ENCODE data around the gene SLC2A6.

The SLC2A6 gene

DNA sequence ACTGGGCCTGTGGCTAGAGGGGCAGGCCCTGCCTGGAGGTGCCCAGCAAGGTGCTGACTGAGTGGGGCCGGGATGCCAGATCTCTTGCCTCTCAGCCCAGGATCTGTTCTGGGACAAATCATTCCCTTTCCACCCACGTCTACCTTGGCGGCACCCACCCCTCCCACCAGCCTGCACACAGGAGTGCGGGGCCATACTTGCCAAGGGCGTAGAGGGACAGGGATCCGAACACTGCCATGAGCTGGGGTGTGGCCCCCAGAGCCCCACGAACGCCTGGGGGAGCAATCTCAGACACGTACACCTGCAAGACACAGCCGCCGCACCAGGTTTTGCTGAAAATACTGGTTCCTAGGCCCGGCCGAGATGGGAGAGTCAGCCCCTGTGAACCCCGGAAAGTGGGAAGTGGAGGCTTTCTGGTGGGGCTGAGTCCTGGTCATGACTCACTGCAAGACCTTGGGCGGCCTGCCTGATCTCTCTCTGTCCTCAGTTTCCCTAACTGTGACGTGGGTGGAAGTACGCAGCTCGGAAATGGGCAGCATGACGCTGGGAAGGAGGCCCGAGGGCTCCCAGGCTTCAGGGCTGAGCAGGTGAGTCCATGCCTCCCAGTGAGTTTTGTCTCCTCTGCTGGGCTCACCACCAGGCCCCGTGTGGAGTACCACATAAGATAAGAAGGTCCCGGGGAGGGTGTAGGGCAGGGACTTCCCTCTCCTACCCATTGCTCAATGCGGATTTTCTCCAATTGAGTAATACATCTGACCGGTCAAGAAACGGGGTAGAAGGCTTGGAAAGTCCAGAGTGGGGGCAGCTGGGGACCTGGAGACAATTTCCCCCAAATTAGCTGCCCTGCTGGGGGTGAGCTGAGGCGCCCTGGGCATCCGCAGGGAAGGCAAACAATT is 2.6 kb downstream of the SLC2A6 start:
- DNase-seq = no peak

DNA sequence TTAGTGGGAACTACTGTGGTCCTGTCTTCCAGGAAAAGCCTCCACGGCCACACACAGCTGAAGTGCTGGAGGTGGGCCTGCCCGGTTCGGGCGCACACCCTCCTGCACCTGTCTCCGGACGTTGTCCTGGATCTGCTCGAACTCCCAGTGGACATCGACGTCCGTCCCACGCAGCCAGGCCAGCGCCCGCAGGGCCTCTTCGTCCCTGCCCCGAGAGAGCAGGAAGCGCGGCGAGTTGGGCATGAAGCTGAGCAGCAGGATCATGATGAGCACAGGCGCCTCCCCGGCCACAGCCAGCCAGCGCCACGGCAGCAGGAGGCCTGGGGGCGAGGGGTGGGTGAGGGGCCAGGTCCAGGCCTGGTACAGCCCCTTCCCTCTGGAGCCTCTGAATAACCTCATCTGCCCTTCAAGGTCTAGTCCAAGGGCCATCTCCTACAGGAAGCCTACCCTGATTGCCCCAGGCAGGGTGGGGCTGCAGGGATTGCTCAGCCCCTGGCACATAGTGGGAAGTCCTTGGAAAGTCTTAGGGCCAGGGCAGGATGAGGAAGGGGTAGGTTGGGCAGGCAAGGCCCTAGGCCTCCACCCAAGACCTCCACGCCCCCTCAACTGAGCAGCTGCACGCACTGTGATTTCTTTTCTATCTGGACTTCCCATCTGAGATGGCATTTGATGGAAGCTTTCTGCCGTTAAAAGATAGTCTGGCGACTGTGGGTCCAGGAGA is 3.4 kb downstream of the SLC2A6 start:
- no peak for DNase-seq

DNA sequence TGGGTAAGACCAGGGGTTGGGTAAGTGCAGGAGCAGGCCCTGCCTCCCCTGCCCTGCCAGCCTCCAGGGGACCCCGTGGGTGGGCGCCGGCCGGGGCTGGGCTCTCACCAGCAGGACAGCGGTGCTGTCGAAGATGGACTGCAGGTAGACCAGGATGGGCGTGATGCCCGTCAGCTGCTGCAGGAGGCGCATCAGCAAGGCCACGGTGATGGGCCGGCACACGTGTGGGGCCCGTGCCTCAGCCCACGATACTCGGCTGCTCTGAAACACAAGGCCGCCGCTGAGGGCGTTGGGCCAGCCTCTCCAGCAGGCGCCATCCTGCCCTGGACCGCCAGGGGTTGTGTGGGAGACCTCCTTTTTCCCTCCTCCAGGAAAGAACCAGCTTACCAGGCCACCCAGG is 4.0 kb downstream of the SLC2A6 start:
- no peak for DNase-seq

DNA sequence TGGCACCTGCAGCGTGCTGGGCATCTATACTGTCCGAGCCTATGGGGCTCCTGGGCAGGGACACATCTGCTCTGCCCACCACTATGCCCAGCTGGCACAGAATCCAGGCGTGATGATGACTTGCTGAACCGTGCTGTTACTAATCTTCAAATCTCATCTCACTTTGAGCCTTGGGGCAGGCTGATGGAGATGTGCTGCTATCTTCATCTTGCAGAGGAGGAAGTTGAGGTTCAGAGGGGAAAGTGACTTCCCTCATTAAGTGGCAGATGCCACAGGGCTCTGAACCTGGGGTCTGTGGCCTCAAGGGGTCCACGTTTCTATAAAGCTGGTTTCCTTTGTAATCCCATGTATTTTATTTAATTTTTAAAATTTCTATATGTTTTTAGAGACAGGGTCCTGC is 4.7 kb downstream of the SLC2A6 start:
- no peak for DNase-seq

DNA sequence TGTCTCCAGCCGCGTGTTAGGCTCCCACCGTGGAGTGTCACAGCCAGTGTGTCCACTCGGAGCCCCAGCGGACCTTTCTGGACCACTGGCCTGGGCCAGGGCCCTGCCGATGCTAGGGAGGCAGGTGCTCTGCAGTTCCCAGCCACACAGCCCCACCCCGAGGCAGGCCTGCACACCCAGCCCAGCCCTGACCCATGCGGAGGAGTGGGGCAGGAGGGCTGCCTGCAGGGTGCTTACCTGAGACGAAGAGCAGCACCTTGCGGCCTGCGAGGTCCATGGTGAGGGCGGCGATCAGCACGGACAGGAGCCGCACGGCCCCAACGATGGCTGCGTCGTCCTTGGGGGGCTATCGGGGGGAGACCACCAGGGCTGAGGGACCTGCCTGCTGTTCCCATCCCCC is 5.2 kb downstream of the SLC2A6 start:
- DNase-seq = no peak

DNA sequence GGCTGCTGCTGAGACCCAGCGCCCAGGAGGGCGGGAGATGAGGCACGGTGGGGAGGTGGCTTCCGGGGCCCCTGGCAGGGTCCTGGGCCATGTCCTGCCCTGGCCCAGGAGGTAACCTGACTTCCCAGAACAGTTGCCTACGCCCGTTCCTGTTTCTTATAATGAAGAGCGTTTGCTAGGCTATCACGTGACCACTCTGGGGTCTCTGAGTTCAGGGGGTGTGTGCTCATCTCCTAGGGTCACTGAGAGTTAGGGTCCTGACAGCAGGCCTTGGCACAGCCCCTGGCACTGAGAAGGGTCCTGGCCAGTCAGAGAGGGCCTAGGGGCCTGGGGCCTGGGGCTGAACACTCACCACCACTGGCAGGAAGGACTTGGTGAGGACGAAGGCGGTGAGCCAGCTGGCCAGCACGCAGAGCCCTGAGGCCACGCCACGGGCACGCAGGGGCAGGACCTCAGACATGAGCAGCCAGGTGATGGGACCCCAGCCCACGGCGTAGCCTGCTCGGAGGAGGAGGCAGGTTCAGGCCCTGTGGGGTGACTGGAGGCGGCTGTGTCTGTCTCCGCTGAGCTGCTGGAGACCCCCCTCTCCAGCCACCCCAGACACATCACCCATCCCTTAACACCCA is 6.0 kb downstream of the SLC2A6 start:
- no peak for DNase-seq

DNA sequence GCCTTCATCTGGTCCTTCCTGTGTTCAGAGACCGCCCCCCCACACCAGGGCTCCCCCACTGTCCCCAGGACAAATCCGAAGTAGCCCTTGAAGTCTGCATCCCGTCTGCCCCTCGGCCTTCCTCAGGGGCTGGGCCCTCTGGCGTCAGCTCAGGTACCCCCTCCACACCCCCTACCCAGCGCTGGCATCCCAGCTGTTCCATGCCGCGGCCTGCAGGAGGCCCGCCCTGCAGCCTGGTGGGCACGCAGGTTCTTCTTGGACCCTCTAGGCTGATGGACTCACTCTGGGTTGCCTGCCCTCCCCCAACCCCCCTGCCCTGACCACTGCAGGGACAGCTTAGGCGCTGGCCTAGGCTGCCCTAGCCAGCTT is 6.6 kb downstream of the SLC2A6 start:
- DNase-seq = no peak

DNA sequence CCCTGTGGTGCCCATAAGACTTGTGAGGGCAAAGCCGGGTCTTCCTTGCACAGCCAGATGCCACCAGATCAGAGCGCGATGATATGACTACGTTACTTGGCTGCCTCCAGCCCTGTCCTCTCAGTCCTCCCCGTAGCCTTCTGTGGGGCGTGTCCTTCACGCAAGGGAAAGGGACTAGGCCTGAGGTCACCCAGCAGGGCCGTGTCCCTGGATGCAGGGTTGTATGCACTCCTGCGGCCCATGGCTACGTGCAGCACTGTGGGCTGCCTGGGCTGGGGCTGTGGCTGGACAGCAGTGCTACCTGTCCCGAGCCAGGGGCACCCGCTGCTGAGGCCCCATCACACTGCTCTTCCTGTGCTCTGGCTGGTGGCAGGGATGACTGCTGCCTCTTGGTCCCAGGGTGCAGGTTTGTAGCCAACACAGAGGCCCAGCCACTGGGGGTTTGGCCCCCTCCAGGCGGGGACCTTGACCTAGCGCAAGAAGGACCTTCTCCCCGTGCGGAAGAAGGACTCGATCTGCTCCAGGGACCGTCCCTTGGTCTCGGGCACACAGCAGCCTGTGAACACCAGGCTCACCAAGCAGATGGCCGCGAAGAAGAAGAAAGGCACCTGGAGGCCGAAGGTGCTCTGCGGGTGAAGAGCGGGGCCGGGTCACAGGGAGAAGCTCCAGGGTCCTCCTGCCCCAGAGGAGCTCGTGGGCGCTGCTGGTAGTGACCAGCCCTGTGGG is 7.2 kb downstream of the SLC2A6 start:
- DNase-seq = no peak

DNA sequence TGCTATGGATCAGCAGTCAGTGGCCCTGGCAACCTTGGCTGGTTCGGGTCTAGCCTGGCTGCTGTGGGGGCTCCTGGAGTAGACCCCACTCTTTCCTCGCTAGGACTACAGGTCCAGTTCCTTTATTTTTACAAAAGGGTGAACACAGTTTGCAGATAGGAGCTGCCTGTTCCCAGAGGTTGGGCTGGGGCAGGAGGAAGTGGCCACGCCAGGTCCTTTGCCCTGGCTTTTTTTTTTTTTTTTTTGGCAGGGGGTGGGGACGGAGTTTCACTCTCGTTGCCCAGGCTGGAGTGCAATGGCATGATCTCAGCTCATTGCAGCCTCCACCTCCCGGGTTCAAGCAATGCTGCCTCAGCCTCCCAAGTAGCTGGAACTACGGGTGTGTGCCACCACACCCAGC is 7.9 kb downstream of the SLC2A6 start:
- no peak for DNase-seq

DNA sequence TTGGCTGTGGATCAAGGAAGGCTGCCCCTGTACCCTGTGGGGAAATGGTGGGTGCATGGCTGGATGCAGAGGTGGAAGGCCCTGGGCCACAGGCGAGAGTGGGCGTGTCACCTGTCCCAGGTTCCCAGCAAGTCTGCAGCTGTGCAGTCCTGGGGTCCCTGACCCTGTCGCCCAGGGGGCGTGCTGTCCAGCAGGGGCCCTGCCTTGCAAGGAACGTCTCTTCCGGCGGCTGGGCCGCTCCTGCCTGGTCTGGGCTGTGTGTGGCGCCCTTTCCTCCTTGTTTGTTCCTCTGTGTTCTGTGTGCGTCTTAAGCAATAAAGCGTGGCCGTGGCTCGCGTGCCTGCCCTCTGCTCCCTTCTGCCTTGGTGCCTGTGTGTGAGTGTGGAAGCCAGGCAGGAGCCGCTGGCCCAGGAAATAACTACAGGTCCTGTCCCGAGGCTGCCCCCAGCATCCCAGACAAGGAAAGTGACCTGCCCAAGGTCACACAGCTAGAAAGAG is 8.4 kb downstream of the SLC2A6 start:
- DNase-seq = no peak

DNA sequence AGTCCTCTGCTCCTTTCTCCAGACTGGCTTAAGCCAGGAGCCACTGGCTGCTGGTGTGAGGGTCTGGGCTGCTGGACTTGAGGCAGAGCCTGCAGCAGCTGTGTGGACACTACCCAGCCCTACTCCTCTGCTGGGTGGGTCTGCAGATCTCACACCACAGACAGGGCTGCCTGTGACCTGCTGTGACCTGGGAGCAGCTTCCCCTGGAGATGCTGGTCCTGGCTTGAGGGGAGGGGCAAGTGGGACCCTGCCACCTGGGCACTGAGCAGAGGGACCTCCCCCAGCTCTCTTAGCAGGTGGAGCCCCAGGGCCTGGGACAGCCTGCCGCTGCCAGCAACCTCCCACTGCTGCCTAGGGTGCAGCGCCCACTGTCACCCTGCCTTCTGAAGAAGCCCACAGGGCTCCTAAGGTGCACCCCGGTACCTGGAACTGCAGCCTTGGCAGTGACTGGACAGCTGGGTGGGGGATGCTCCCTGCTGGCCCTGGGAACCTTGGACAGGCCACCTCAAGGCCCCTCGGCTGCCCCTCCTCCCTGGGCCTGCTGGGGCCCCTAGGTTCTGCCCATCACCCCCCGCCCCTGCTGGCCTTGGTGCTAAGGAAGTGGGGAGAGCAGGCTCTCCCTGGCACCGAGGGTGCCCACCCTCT is 10.0 kb downstream of the SLC2A6 start:
- DNase-seq = no peak

DNA sequence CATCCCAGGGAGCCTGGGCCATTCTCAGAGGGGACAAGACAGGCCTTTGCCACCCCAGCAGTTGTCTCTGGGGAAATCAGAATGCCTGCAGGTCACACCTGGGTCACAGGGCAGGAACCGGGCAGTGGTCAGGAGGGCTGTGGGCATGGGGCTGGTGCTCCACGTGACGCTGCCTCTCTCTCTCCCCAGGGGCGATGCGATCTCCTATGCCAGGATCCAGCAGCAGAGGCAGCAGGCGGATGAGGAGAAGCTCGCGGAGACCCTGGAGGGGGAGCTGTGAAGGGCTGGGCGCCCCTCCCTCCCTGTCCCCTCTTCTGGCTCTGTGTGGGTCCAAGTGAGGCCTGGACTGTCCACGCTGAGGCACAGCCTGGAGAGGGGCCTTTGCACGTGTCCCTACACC is 10.5 kb downstream of the SLC2A6 start:
- no peak for DNase-seq

DNA sequence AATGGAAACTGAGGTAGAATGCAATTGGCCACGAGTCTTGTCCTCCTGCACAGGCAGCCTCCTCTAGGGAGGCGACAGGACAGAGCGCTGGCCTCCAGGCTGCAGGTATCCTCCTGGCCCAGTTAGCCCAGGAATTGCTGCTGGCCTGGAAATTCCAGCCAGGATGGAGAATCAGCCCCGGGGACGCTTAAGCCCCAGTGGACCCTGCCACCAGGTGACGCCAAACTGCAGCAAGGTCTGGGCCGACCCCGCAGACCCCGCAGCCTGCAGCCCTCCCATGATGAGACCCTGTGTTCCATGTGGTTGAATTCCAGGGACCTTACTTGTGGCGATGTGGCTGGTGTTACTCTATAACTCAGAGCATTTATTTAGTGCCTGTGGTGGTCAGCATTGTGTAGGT is 11.8 kb downstream of the SLC2A6 start:
- no peak for DNase-seq

DNA sequence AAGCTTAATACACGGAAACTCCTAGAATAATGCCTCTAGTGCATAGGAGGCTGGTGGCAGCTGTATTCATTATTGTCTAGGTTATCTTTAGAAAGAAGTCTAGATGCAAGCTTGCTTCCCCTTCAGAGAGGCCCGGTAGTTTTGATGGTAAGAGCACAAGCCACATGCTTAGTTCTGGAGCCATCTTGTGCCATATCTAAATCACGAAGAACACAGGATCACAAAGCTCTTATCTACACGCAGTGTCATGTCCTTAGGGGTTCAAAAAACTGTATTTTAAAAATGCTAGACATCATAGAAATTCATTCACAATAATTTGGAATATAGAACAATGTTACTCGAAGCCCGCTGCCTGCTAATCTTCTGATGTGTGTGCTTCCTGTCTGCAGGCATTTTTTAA is 12.9 kb downstream of the SLC2A6 start:
- no peak for DNase-seq

DNA sequence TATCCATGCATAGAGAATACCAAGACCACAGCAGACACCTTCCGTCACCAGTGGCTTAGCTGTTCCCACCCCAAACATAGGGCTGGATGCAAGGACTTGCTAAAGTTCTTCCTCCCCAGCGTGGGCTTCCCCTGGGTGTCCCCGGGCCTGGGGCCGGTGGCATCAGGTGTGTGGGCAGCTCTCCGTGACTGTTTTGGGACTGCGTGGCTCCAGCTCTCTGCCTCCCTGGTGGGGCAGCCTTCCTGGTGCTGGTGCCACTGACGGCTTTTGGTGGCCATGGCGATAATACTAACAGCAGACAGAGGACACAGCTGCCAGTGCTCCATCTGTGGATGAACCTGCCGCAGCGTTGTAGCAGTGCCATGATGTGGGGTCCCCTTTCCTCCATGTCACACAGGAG is 14.3 kb downstream of the SLC2A6 start:
- DNase-seq = no peak

DNA sequence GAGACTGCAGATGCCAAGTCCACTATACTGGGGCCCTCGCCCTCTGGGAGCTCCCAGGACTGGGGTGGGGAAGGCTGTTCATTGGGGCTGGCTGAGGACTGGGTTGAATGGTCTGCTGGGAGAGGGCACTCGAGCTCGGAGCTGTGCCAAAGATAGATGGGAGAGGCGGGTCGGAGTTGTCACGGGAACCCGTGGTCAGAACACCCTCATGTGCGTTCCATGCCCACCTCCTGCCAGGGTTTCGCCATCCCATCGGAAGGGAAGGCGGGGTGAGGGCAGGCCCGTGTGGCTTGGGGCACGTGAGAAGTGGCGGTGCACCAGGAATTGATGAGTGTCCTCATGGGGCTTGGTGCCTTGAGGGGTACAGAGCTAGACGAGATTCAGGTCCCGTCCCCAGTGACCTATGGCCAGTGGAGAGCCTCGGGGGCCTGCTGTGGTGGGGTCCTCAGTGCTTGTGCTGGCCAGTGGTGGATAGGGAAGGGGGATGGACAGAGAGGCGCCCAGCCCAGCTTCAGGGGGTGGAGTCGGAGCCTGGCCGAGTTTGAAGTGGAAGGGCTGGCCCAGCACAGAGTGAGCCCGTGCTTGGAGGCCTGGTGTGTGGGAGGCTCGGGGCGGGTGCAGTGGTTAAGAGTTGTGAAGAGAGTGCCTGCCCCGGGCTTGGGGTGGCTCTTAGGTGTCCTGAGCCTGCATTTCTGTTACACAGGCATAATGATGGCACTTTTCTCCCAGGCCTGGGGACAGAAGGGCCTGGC is 14.9 kb downstream of the SLC2A6 start:
- DNase-seq = no peak

DNA sequence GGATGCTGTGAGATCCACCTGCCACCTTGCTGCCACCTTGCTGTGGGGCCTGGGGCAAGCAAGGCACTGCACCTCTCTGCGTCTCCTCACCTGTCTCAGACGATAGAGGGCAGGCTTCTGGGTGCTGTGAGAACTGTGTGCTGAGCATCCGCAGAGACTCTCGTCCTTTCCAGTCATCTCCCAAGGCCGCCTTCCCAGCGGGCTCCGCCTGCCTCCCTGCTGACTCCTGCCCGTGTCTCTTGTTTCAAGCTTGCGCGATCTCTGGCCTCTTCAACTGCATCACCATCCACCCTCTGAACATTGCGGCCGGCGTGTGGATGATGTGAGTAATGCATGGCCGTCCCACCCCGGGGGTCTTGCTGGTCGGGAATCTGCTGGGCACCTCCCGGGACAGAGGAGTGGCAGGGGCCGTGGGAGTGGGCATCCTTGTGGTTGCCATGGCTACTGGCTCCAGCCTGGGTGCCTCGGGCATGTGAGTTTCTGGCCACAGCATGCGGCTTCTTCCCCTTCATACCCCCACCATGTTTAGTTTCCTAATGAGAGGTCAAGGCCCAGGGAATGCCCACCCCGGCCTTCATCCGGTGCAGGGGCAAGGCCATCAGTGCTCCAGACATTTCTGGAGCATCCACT is 15.6 kb downstream of the SLC2A6 start:
- DNase-seq = no peak

DNA sequence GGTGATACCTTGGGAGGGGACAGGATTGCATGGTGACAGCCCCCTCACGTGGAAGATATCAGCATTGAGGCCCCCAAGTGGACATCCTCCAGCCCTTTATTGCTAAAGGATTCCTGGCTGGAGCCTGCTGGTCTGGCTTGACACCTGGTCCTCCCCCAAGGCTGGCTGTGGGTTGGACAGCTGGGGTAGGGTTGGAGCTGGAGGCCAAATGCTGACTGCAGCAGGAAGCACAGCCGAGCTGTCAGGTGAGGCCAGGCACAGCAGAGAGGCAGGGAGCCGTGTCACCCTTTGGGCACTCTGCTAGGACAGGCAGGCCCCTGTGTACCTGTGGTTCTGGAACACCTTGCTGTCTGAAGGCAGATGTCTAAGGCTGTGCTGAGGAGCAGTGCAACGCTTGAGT is 16.9 kb downstream of the SLC2A6 start:
- no peak for DNase-seq

DNA sequence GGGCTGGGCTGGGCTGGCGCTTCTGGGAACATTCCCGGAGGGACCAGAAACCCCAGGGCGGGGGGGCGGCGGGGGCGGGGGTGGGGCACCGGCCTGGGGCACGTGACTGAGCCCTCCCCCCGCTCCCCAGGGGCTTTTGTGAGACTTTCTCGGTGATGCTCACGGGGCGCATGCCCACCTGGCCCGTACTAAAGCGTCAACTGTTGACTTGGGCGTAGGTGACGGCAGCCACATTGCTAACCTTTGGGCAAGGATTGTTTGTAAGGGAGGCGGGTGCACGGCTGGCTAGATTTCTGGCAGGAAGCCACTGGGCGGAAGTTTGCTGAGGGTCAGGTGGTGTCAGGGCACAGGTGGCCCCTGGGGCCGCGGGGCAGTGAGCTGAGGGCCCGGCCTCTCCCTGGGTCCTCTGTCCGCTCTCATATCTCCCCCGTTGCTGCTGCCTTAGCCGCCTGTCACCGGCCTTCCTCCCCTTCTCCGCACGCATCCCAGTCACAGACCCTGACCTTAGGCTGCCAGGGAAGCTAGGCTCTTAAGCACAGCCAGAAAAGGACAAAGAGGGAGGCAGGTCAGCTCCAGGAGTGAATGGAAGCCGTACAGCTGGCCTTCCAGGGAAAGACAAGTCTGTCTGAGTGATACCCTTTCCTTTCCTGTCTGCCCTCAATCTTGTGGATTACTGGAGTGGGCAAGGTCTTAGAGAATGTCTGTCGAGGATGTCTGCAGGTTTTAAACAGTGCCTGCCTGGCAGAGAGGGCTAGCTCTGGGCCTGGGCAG is 18.3 kb downstream of the SLC2A6 start:
- DNase-seq = peak; percentile 75
